NCI-H1092 (cell line): Measurements from ENCODE around the gene CDK10.
"Not testable (repeated sequence)": the region's sequence is repeated elsewhere in the genome, so short reads cannot be mapped to it uniquely, and the experiment has no call there.

Source experiments
- DNase-seq: peaks from one replicate; lab custom pipeline; 2025; lab: John Stamatoyannopoulos, UW

Gene CDK10

DNA sequence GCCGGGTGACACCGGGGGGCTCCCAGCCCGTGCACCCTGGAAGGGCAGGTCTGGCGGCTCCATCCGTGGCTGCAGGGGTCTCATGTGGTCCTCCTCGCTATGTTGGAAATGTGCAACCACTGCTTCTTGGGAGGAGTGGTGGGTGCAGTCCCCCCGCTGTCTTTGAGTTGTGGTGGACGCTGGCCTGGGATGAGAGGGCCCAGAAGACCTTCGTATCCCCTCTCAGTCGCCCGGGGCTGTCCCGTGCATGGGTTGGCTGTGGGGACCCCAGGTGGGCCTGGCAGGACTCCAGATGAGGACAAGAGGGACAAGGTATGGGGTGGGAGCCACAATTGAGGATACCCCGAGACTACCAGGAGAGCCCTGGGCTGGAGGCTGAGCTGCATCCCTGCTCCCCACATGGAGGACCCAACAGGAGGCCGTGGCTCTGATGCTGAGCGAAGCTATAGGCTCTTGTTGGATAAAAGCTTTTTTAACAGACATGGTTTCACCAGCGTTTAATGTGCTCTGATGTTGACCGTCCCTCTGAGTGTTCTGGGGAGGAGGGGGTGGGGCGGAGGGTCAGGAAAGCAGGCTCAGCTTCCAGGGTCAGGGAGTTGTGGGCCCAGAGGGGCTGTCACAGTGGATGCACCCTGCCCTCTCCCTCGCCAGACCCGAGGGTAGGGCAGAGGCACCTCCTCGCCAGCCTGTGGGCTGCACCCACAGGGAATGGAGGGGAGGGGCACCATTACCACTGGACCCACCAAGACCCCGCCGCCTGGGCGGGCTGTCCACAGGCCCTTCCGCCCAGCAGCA, 9.6 kb downstream of the CDK10 start:
- no peak for DNase-seq

DNA sequence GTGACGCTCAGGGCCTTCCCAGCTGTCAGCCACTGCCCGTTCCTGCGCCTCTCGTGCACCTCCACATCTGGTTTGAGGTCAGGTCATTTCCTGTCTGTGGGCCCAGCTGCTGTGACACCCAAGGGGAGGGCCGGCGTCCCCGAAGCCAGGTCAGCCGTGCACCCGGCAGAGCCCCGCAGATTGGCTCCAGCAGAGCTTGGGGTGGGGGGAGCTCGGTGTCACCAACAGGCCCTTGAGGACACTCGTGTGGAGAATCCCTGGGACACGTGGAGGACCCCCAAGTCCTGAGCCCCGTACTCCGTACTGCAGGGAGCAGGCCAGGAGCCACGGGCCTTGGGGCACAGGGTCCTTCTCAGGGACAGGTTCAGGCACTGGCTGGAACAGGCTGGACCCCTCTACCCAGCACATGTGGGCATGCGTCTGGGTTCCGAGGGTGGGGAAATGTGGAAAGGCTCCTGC, 10.2 kb downstream of the CDK10 start:
- DNase-seq = no peak

GRCh38 chr16:89697161-89697615, 10.7 kb downstream of the CDK10 start:
- DNase-seq = peak; percentile 79

- DNase-seq = no peak
Measured at GRCh38 chr16:89697616-89698331, 11.3 kb downstream of the CDK10 start.

DNA sequence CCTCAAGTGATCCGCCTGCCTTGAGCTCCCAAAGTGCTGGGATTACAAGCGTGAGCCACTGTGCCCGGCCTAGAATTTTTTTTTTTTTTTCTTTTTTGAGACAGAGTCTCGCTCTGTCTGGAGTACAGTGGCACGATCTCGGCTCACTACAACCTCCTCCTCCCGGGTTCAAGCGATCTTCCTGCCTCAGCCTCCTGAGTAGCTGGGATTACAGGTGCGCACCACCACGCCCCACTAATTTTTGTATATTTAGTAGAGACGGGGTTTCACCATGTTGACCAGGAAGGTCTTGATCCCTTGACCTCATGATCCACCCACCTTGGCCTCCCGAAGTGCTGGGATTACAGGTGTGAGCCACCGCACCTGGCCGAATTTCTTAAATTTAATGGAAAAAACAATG, 12.2 kb downstream of the CDK10 start:
- DNase-seq = not testable (repeated sequence)

GRCh38 chr16:89699629-89700099, 13.2 kb downstream of the CDK10 start:
- DNase-seq = not testable (repeated sequence)

- peak; percentile 98 for DNase-seq
Measured at GRCh38 chr16:89700100-89700648, 13.7 kb downstream of the CDK10 start.

GRCh38 chr16:89700649-89701424, 14.3 kb downstream of the CDK10 start:
- peak; percentile 32 for DNase-seq

GRCh38 chr16:89701425-89702406, 15.2 kb downstream of the CDK10 start, which contains the start of gene SPATA2L:
Gene SPATA2L, minus strand, starts transcription at chr16:89701705. Its CDS starts 473 bp downstream, at chr16:89701232.
- peak; percentile 93 for DNase-seq

GRCh38 chr16:89704281-89704680, 17.8 kb downstream of the CDK10 start:
- DNase-seq = no peak

DNA sequence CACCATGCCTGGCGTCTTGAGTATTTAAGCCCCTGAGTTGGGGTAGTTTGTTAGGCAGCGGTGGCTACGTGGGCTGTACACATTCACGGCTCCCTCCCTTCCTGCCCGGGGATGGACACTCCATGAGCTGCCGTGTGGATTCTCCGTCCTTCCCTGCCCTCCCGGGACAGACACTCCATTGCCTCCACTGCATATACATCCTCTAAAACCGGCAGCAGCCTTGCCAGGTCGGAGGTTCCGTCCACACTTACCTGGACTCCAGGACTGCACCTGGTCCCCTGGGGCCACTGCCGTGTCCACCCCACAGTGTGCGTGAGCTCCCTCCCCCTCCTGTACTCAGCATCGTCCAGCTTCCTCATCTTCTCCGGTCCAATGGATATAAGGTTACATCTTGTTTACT, 18.5 kb downstream of the CDK10 start:
- no peak for DNase-seq

DNA sequence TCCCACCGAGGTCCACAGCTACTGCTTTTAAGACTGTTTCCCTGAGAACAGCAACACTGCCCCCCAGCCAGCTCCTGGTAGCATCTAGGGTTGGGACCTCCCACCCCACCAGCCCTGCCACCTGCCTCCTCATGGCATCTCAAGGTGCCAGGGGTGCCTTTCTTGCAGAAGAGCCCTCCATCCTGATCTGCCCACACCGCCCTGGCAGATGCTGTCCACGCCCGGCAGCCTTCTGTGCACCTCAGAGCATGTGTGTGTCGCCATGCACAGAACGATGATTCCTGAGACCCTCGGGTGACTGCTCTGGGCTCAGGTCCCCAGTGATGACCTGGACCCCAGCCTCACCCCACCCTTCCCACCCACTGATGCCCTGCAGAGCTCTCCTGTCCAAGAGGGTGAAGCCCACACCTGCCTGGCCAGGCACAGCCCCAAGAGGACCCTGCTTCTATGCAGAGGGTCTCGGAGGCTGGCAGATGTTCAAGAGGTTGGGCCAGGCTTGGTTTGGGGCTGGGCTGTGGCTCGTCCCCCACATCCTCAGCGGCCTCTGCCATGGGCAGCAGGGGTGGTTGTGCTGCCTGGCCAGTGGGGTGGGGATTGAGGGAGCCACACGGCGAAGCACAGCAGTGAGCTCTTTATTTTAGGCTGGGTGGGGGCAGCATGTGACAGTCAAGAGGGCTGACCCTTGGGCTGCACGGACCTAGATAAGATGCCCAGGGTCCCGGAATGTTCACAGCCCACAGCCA, 20.2 kb downstream of the CDK10 start:
- no peak for DNase-seq

DNA sequence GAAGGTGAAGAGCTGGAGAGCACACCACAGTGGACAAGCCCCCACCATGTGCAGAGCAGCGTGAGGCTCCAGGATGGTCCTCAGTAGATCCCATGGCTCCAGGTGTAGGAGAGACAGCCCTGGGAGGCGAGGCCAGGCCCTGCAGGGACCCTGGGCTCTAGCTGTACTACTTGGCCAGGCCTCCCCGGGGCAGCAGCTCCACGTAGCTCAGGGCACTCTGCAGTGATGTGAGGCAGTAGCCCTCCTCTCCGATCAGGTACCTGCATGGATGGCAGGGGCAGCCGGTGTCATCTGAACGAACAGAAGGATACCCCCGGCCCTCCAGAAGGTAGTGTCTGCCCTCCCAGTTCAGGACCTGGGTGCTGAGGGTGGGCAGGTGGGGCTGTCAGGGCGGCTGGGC, 21.2 kb downstream of the CDK10 start:
- DNase-seq = no peak

GRCh38 chr16:89708481-89708931, 22.0 kb downstream of the CDK10 start:
- no peak for DNase-seq

DNA sequence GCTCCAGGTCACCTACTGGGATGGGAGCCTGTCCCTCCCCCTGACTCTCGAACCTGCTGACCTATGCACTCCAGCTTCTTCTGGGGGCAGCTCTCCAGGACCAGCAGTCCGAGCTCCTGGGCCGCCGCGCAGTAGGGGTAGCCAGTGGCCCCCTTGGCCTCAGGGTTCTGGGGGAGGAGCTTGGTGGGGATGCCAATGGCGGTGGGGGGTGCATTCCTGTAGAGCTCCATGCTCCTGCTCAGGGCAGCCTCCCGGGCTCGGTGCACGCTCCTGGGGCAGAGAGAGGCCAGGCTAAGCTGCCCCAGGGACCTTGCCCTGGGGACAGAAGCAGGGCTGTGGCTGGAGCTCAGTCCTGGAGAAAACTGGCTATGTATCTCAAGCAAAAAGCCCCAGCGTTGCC, 22.7 kb downstream of the CDK10 start:
- no peak for DNase-seq

GRCh38 chr16:89709716-89710432, 23.4 kb downstream of the CDK10 start:
- DNase-seq = no peak

DNA sequence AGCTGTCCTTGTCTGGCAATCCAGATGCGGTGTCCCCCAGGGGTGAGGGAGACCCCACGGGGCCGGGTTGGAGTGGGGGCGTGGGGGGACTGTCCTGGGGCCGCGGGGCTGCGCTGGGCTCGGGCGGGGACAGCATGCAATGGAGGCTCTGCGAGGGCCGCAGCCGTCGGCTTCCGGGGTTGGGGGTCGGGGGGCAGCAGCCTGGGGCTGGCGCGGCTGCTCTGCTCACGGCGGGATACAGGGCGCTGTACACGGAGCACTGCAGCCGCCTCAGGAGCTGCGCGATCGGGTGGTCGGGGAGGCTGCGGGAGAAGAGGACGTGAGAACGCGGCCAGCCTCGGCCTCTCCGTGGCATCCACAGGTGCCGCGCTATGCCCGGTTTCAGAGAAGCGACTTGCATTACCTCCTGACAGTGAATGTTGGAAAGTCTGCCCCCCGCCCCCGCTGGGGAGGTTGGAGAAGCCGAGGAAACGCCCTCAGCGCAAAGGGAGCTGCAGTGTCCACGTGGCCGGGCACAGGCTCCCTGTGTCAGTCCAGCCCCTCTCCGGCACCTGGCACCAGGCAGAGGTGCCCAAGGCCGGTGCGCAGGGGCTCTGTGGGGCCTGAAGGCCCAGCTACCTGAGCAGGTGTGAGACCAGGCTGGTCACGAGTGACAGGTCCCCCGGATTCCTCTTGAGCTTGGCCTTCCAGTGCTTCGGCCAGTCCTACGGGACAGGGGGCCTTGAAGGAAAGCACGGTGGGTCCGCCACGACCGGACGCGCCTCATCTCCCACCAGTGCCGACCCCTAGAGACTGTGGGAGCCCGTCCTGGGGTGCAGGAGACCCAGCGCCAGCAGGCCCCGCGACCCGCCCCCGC, 24.4 kb downstream of the CDK10 start:
- no peak for DNase-seq

- DNase-seq = no peak
Measured at GRCh38 chr16:89711601-89712273, 25.2 kb downstream of the CDK10 start.
